Thoracic aorta (tissue), 2 donors: Measurements from ENCODE around the gene HSCB. TPM values are rescaled to one million over a fixed set of nuclear protein-coding genes. Genes with fewer than 3 reads are reported as not detected.
"Not testable (repeated sequence)": the region's sequence is repeated elsewhere in the genome, so short reads cannot be mapped to it uniquely, and the experiment has no call there.

ENCODE experiments used
- ATAC-seq: fragments of 150-250 bp; one replicate; pipeline ENCODE4 v1.8.0; 2017; ENCODE audit warnings: low read depth; ENCODE audit not compliant: insufficient number of reproducible peaks, low FRiP score
- DNase-seq: peaks from one replicate; pipeline ENCODE4 v3.0.0-alpha.2; 2020; ENCODE audit warnings: low spot score
- H3K27ac ChIP-seq, 2 donors: fragments of 200-600 bp; sonication (generic); 1 replicate in 1 of 2; 2 replicates in 1 of 2; pipeline ENCODE4 v1.5.1; 2016; ENCODE audit warnings: mild to moderate bottlenecking in 2 of 2, moderate library complexity in 2 of 2
- H3K27me3 ChIP-seq: fragments of 200-600 bp; sonication (generic); replicated peaks from 2 replicates; pipeline ENCODE4 v1.6.0; 2016; ENCODE audit warnings: mild to moderate bottlenecking; ENCODE audit not compliant: insufficient read depth
- H3K36me3 ChIP-seq: fragments of 200-600 bp; sonication (generic); one replicate; pipeline ENCODE4 v1.5.1; 2016
- H3K4me1 ChIP-seq, 2 donors: fragments of 200-600 bp; sonication (generic); 1 replicate in 1 of 2; 2 replicates in 1 of 2; pipeline versions ENCODE4 v1.5.1 to v1.6.0; 2016; ENCODE audit warnings: low read depth in 2 of 2, mild to moderate bottlenecking in 1 of 2; ENCODE audit not compliant: control insufficient read depth in 1 of 2
- H3K4me3 ChIP-seq: fragments of 200-600 bp; sonication (generic); 2 replicates; pipeline ENCODE4 v1.5.1; 2016; ENCODE audit warnings: mild to moderate bottlenecking
- H3K9me3 ChIP-seq: fragments of 200-600 bp; sonication (generic); 2 replicates; pipeline ENCODE4 v1.5.1; 2016
- total RNA-seq, 2 donors: library from RNA; depleted of rRNA; stranded (reverse); fragments of >200 nt; gene quantifications; one replicate each; pipeline versions ENCODE4 v1.1.0 to v1.2.3, GENCODE V29; 2016
- TF ChIP-seq, protein P1 (sequence below): fragments of 200-600 bp; sonication (generic); IDR thresholded peaks from one replicate; pipeline ENCODE4 v1.5.1; 2019; ENCODE audit warnings: antibody characterized with exemption

HSCB gene
- total RNA-seq: 10 to 100 TPM in 1 of 2 donors, 1 to 10 TPM in 1; 9.3 to 11.9 TPM

DNA sequence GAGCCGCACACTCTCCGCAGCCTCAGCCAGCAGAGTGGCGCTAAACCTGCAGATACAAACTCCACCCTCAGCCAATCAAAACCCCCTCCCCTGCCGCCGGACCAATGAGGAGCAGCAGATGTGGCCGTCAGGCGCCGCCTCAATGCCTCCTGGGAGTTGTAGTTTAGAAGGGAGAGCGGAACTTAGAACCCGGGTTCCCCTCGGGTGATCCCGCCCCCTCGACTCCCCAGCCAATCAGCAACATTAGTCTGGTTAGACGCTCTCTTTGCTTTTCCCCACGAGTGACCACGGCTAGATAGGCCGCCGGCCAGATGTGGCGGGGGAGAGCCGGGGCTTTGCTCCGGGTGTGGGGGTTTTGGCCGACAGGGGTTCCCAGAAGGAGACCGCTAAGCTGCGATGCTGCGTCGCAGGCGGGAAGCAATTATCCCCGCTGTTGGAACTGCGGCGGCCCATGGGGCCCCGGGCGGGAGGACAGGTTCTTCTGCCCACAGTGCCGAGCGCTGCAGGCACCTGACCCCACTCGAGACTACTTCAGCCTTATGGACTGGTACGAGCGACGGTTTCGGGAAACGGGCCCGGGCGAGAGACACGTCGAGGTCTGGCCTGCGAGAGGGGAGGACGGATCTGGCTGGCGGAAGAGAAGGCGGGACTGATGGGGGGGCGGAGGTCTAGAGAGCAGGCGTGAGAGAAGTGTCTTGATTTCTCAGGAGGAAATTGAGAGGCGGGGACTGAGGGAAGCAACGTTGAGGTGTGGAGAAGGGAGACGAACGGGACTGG, at the start of gene HSCB, which contains the start of gene CHEK2:
Gene HSCB, plus strand, starts transcription at position 255 of the 777 bp plus-strand sequence. Its CDS starts 57 bp downstream, at position 312.
Gene CHEK2, minus strand, starts transcription at position 36 of the 777 bp plus-strand sequence. CDS start 7,099 bp downstream, outside the sequence.
- no peaks in the 10 kb centered on the region for H3K27me3 ChIP-seq
- DNase-seq (peak; percentile 98), ATAC-seq (peak; percentile 97)
- peak within 1 kb of the TSS; percentile 94 for H3K4me3 ChIP-seq
- H3K36me3 ChIP-seq: peaks cover 12% of the 10 kb centered on the region
- H3K27ac ChIP-seq: peak within 1 kb of the TSS; percentile 98
- TF ChIP-seq, protein P1, sequence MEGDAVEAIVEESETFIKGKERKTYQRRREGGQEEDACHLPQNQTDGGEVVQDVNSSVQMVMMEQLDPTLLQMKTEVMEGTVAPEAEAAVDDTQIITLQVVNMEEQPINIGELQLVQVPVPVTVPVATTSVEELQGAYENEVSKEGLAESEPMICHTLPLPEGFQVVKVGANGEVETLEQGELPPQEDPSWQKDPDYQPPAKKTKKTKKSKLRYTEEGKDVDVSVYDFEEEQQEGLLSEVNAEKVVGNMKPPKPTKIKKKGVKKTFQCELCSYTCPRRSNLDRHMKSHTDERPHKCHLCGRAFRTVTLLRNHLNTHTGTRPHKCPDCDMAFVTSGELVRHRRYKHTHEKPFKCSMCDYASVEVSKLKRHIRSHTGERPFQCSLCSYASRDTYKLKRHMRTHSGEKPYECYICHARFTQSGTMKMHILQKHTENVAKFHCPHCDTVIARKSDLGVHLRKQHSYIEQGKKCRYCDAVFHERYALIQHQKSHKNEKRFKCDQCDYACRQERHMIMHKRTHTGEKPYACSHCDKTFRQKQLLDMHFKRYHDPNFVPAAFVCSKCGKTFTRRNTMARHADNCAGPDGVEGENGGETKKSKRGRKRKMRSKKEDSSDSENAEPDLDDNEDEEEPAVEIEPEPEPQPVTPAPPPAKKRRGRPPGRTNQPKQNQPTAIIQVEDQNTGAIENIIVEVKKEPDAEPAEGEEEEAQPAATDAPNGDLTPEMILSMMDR: no peak
- no peaks in the 10 kb centered on the region for H3K9me3 ChIP-seq
- peaks cover 8 to 13% of the 10 kb centered on the region in 2 donors for H3K4me1 ChIP-seq

GRCh38 chr22:28693041-28693760, 48.6 kb upstream of the HSCB start:
- ATAC-seq: not testable (repeated sequence)

DNA sequence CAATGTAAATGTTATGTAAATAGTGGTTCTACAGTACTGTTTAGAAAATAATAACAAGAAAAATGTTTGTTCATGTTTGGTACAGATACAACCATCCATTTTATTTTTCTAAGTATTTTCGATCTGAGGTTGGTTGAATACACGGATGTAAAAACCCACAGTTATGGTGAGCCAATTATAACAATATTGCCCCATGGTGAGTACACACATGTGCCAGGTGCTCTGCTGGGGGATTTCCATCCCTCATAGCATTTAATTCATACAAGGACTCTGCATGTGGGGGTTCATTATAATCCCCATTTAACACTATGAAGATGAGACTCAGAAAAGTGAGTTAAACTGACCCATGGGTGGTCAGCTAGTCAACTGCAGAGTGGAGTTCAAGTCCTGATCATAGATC, 38.9 kb upstream of the HSCB start:
- H3K36me3 ChIP-seq: no peaks in the 10 kb centered on the region
- ATAC-seq (no peak), DNase-seq (no peak)
- no peaks in the 10 kb centered on the region for H3K9me3 ChIP-seq
- H3K27me3 ChIP-seq: no peaks in the 10 kb centered on the region
- no peak overlapping the region for H3K27ac ChIP-seq
- no peaks in the 10 kb centered on the region for H3K4me1 ChIP-seq
- H3K4me3 ChIP-seq: no peak overlapping the region
- TF ChIP-seq, protein P1: no peak

More at GRCh38 chr22:28693041-28693760, 48.6 kb upstream of the HSCB start:
- not testable (repeated sequence) for H3K4me1 ChIP-seq, H3K36me3 ChIP-seq, H3K9me3 ChIP-seq, H3K27me3 ChIP-seq, DNase-seq, H3K4me3 ChIP-seq, H3K27ac ChIP-seq

DNA sequence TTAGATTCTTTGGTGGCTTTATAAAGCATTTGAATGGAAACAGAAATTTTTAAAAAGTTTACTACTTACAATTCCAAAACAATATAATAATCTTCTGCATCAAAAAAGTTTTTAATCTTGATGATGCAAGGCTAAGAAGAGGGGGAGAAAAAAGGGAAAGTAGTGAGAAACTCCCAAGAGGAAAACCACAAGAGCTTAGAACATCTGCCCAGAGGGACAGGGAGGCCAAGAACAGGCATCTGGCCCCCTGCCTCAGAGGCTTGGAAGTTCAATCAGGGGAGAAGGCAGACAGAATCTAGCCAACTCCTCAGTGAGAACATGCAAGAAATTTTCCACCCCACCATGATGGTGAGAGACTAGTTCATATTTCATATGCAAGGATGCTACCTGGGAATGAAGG, 38.4 kb upstream of the HSCB start:
- H3K9me3 ChIP-seq: no peaks in the 10 kb centered on the region
- TF ChIP-seq, protein P1: no peak
- no peak for DNase-seq
- ATAC-seq: no peak
- no peak overlapping the region for H3K27ac ChIP-seq
- no peak overlapping the region for H3K4me3 ChIP-seq
- H3K4me1 ChIP-seq: no peaks in the 10 kb centered on the region
- H3K27me3 ChIP-seq: no peaks in the 10 kb centered on the region
- H3K36me3 ChIP-seq: no peaks in the 10 kb centered on the region

GRCh38 chr22:28706845-28707244, 35.0 kb upstream of the HSCB start:
- H3K36me3 ChIP-seq: no peaks in the 10 kb centered on the region
- TF ChIP-seq, protein P1: no peak
- H3K4me1 ChIP-seq: peaks cover 0 to 2% of the 10 kb centered on the region in 2 donors
- H3K4me3 ChIP-seq: no peak overlapping the region
- no peaks in the 10 kb centered on the region for H3K27me3 ChIP-seq
- ATAC-seq: no peak
- DNase-seq: no peak
- no peaks in the 10 kb centered on the region for H3K9me3 ChIP-seq
- H3K27ac ChIP-seq: no peak overlapping the region
